Endothelial cell of umbilical vein (primary cell): ENCODE results near the gene RSPH1. TPM values are rescaled to one million over a fixed set of nuclear protein-coding genes. Genes with fewer than 3 reads are reported as not detected.

Experiments used
- BruUV-seq: library from RNA; stranded (reverse); fragments of 400-500 nt; replicated peaks from 2 replicates; lab custom pipeline; 2021; lab: Mats Ljungman, UMichigan
- CTCF ChIA-PET: fragments of 300-600, 350-600 bp; sonication (Branson Sonifier 250); formaldehyde crosslinking; loops from one replicate; lab custom pipeline; 2021; ENCODE audit warnings: antibody characterized with exemption, inconsistent platforms; lab: Charles Lee
- POLR2A ChIA-PET: fragments of 300-600, 350-600 bp; sonication (Branson Sonifier 250); formaldehyde crosslinking; loops from one replicate; lab custom pipeline; 2021; ENCODE audit warnings: antibody characterized with exemption, inconsistent platforms; lab: Charles Lee
- DNase-seq: peaks from one replicate; pipeline ENCODE4 v3.0.0-alpha.2; 2011; ENCODE audit warnings: low read depth, low spot score
- FAIRE-seq: peaks from 2 replicates; lab custom pipeline; 2011; peaks lifted over from hg19 to GRCh38; lab: Jason Lieb, UNC
- H2AFZ ChIP-seq: 2 replicates; pipeline ENCODE4 v1.6.0; 2012; ENCODE audit warnings: low read depth, low read length, control low read depth, inconsistent platforms
- H3K27ac ChIP-seq: 2 replicates; pipeline ENCODE4 v1.5.1; 2011; ENCODE audit warnings: low read depth, mild to moderate bottlenecking, control low read depth, low read length, moderate library complexity; ENCODE audit not compliant: insufficient read depth
- H3K27me3 ChIP-seq, 2 experiments: 2 replicates each; pipeline versions ENCODE4 v1.6.0 to v1.6.1; 2011; ENCODE audit warnings: low read length in 2 of 2, mixed read lengths in 1 of 2; ENCODE audit not compliant: control insufficient read depth in 2 of 2, insufficient read depth in 2 of 2
- H3K36me3 ChIP-seq, 2 experiments: 2 replicates in 1 of 2; 3 replicates in 1 of 2; pipeline ENCODE4 v1.5.1; 2011; ENCODE audit warnings: low read length in 2 of 2, mild to moderate bottlenecking in 1 of 2, moderate library complexity in 1 of 2; ENCODE audit not compliant: control insufficient read depth in 2 of 2, insufficient read depth in 2 of 2; ENCODE audit errors: extremely low read depth in 1 of 2
- H3K4me1 ChIP-seq: 3 replicates; pipeline ENCODE4 v1.5.1; 2011; ENCODE audit warnings: mild to moderate bottlenecking, low read length; ENCODE audit not compliant: control insufficient read depth, insufficient read depth; ENCODE audit errors: extremely low read depth
- H3K4me2 ChIP-seq: 2 replicates; pipeline ENCODE4 v1.6.1; 2011; ENCODE audit warnings: low read length, control low read depth, mixed read lengths; ENCODE audit not compliant: insufficient read depth
- H3K4me3 ChIP-seq, 3 experiments: fragments of 200-600 bp in 1 of 3; sonication (generic), shearing (Covaris generic) in 1 of 3; replicated peaks in 1 of 3; 2 replicates each; pipeline ENCODE4 v1.5.1; 2011 to 2016; ENCODE audit warnings: control low read depth in 3 of 3, low read length in 3 of 3, mild to moderate bottlenecking in 2 of 3, inconsistent platforms in 1 of 3, low read depth in 1 of 3, moderate library complexity in 1 of 3; ENCODE audit not compliant: insufficient read depth in 1 of 3
- H3K79me2 ChIP-seq: 2 replicates; pipeline ENCODE4 v1.6.0; 2012; ENCODE audit warnings: low read length, inconsistent platforms; ENCODE audit not compliant: control insufficient read depth, insufficient read depth
- H3K9ac ChIP-seq: replicated peaks from 2 replicates; pipeline ENCODE3; 2011; ENCODE audit warnings: low read length, control low read depth; ENCODE audit not compliant: insufficient read depth; ENCODE audit errors: extremely low read depth
- H3K9me1 ChIP-seq: replicated peaks from 3 replicates; pipeline ENCODE4 v1.6.0; 2011; ENCODE audit warnings: mild to moderate bottlenecking, low read length; ENCODE audit not compliant: control insufficient read depth, insufficient read depth; ENCODE audit errors: extremely low read depth
- H3K9me3 ChIP-seq: replicated peaks from 2 replicates; pipeline ENCODE4 v1.5.1; 2012; ENCODE audit warnings: low read length, inconsistent platforms; ENCODE audit not compliant: control insufficient read depth, insufficient read depth
- H4K20me1 ChIP-seq: replicated peaks from 2 replicates; pipeline ENCODE3; 2011; ENCODE audit warnings: mild to moderate bottlenecking, low read length; ENCODE audit not compliant: control insufficient read depth, insufficient read depth; ENCODE audit errors: extremely low read depth
- CTCF ChIP-seq, 2 donors: IDR thresholded peaks; 1 replicate in 1 of 2; 2 replicates in 1 of 2; pipeline ENCODE4 v1.5.1; 2011; ENCODE audit warnings: low read length in 2 of 2, mild to moderate bottlenecking in 2 of 2, moderate library complexity in 2 of 2, control low read depth in 1 of 2, inconsistent platforms in 1 of 2, low read depth in 1 of 2; ENCODE audit not compliant: insufficient read depth in 1 of 2; ENCODE audit errors: extremely low read depth in 1 of 2
- EZH2 ChIP-seq: IDR thresholded peaks from 2 replicates; pipeline ENCODE4 v1.6.1; 2012; ENCODE audit warnings: borderline replicate concordance, low read depth, mild to moderate bottlenecking, moderate library complexity, low read length, inconsistent platforms; ENCODE audit not compliant: severe bottlenecking
- FOS ChIP-seq: IDR thresholded peaks from 2 replicates; pipeline ENCODE4 v1.6.1; 2011; ENCODE audit warnings: mild to moderate bottlenecking, low read length, moderate library complexity, borderline replicate concordance; ENCODE audit not compliant: insufficient read depth
- GATA2 ChIP-seq: IDR thresholded peaks from 2 replicates; pipeline ENCODE4 v1.7.0; 2011; ENCODE audit warnings: low read depth, mild to moderate bottlenecking, moderate library complexity, mixed read lengths, low read length; ENCODE audit not compliant: insufficient read length, insufficient read depth
- JUN ChIP-seq: IDR thresholded peaks from 2 replicates; pipeline ENCODE4 v1.6.1; 2011; ENCODE audit warnings: borderline replicate concordance, low read depth; ENCODE audit not compliant: insufficient read length, insufficient read depth
- MYC ChIP-seq: IDR thresholded peaks from one replicate; pipeline ENCODE4 v1.6.1; 2011; ENCODE audit warnings: mild to moderate bottlenecking, low read depth, low read length
- POLR2A ChIP-seq: IDR thresholded peaks from 2 replicates; pipeline ENCODE4 v1.6.1; 2012; ENCODE audit warnings: low read depth, mild to moderate bottlenecking, control low read depth, low read length
- POLR2AphosphoS5 ChIP-seq: IDR thresholded peaks from 2 replicates; pipeline ENCODE4 v1.6.1; 2012; ENCODE audit warnings: low read depth, mild to moderate bottlenecking, control low read depth, low read length, moderate library complexity; ENCODE audit not compliant: insufficient read depth
- dilution Hi-C: fragments of 300-500 bp; cut with MboI; formaldehyde crosslinking; loops from one replicate; pipeline ENCODE4 v1.15.0; 2019; ENCODE audit warnings: low sequenced_read_pairs; ENCODE audit not compliant: extremely low pct_ligation_motif_present
- intact Hi-C: fragments of 100-400 bp; cut with micrococcal nuclease; formaldehyde crosslinking; loops from one replicate; pipeline ENCODE4 v1.10.0; 2022
- polyA plus RNA-seq, 4 experiments: library from polyadenylated mRNA; depleted of rRNA in 3 of 4; stranded (reverse) in 3 of 4; unstranded in 1 of 4; fragments of >200 nt; gene quantifications; 2 replicates each; pipeline versions ENCODE4 v1.2.1 to v1.2.3, GENCODE V29; 2011 to 2012; ENCODE audit warnings: missing spikeins in 1 of 4
- total RNA-seq: library from RNA; stranded (reverse); gene quantifications from 2 replicates; pipeline ENCODE4 v1.2.3, GENCODE V29; 2021
- TF ChIP-seq, protein P1 (sequence below): IDR thresholded peaks from 2 replicates; pipeline ENCODE4 v1.6.1; 2011; ENCODE audit not compliant: insufficient read depth, insufficient read length

Gene RSPH1
- total and polyA plus RNA-seq, 2 donors (not counting 3 experiments of a cell fraction or from before 2014, with no cell fraction given), result 0.08 TPM; not detected in 1

DNA sequence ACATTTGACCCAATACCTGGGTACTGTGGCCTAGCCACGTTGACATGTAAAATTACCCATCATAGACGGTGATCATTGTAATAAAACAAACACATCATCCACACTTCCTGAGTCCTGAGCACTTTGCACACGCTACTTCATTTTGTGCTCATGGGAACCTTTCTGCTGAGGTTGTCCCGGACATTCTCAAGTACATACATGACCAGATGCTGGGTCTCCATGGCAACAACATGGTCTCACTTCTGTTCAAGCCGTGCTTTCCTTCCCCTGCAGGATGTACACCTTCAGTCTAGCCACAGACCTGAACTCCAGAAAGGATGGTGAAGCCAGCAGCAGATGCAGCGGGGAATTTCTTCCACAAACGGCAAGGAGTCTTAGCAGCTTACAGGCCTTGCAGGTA lies 69.6 kb downstream of the RSPH1 start:
- dilution Hi-C loops (no loop called here), intact Hi-C loops (no loop called here)
- ChIA-PET CTCF (no interaction called here), POLR2A (no interaction called here)
- H3K9ac ChIP-seq, result no peak overlapping the region
- DNase-seq, result no peak
- TF ChIP-seq POLR2A, result no peak
- TF ChIP-seq, protein P1, sequence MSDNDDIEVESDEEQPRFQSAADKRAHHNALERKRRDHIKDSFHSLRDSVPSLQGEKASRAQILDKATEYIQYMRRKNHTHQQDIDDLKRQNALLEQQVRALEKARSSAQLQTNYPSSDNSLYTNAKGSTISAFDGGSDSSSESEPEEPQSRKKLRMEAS, result no peak
- no peak for TF ChIP-seq MYC
- no peak for TF ChIP-seq CTCF (IDR thresholded peaks at IDR 0.05; ENCODE audit: extremely low read depth in 1 of 2, insufficient read depth in 1 of 2, low read depth in 1 of 2, low read length in 2 of 2)
- TF ChIP-seq GATA2, result no peak
- no peak for TF ChIP-seq FOS
- TF ChIP-seq JUN, result no peak
- TF ChIP-seq EZH2, result no peak
- no peak for TF ChIP-seq POLR2AphosphoS5
- no peaks in the 10 kb centered on the region for H3K9me3 ChIP-seq
- FAIRE-seq, result no peak
- peaks cover 12% of the 10 kb centered on the region for H3K4me1 ChIP-seq
- no peaks in the 10 kb centered on the region for H3K79me2 ChIP-seq
- no peak overlapping the region for H3K4me3 ChIP-seq
- no peaks in the 10 kb centered on the region for H3K9me1 ChIP-seq
- H3K27ac ChIP-seq, result no peak overlapping the region
- no peaks in the 10 kb centered on the region for H3K36me3 ChIP-seq
- H2AFZ ChIP-seq, result no peak overlapping the region
- H4K20me1 ChIP-seq, result no peaks in the 10 kb centered on the region
- H3K4me2 ChIP-seq, result no peak overlapping the region
- peaks cover 28 to 40% of the 10 kb centered on the region in 2 experiments for H3K27me3 ChIP-seq
- no TSS peak for BruUV-seq
